Ishikawa (cell line): ENCODE results near the gene HAVCR1.
A peak's percentile ranks its signal among the peaks of the same experiment; 100 is the strongest.

Experiments used
- CEBPB ChIP-seq: IDR thresholded peaks from 2 replicates; pipeline ENCODE4 v1.6.1; 2012
- CREB1 ChIP-seq: IDR thresholded peaks from 2 replicates; pipeline ENCODE4 v1.6.1; 2012; ENCODE audit warnings: low read depth
- EGR1 ChIP-seq: IDR thresholded peaks from 2 replicates; pipeline ENCODE4 v1.6.1; 2012
- EP300 ChIP-seq: IDR thresholded peaks from 2 replicates; pipeline ENCODE4 v1.6.1; 2012; ENCODE audit warnings: borderline replicate concordance
- FOXM1 ChIP-seq: IDR thresholded peaks from 2 replicates; pipeline ENCODE4 v1.6.1; 2012; ENCODE audit warnings: low read depth, borderline replicate concordance
- NFIC ChIP-seq: IDR thresholded peaks from 2 replicates; pipeline ENCODE4 v1.6.1; 2012
- RAD21 ChIP-seq: IDR thresholded peaks from 2 replicates; pipeline ENCODE4 v1.6.1; 2012; ENCODE audit warnings: low read depth
- TAF1 ChIP-seq: IDR thresholded peaks from 2 replicates; pipeline ENCODE4 v1.6.1; 2012; ENCODE audit warnings: low read depth, mild to moderate bottlenecking
- TCF12 ChIP-seq: IDR thresholded peaks from 2 replicates; pipeline ENCODE4 v1.6.1; 2012; ENCODE audit warnings: low read depth
- TEAD4 ChIP-seq: IDR thresholded peaks from 2 replicates; pipeline ENCODE4 v1.6.1; 2012
- YY1 ChIP-seq: IDR thresholded peaks from 2 replicates; pipeline ENCODE4 v1.6.1; 2012; ENCODE audit warnings: low read depth
- ZBTB7A ChIP-seq: IDR thresholded peaks from 2 replicates; pipeline ENCODE4 v1.6.1; 2012; ENCODE audit warnings: low read depth
- TF ChIP-seq, protein P1 (sequence below): IDR thresholded peaks from 2 replicates; pipeline ENCODE4 v1.6.1; 2012
- TF ChIP-seq, protein P2 (sequence below): IDR thresholded peaks from 2 replicates; pipeline ENCODE4 v1.6.1; 2012; ENCODE audit warnings: low read depth, mild to moderate bottlenecking
- TF ChIP-seq, protein P3 (sequence below): IDR thresholded peaks from 2 replicates; pipeline ENCODE4 v1.6.1; 2012

Gene HAVCR1

DNA sequence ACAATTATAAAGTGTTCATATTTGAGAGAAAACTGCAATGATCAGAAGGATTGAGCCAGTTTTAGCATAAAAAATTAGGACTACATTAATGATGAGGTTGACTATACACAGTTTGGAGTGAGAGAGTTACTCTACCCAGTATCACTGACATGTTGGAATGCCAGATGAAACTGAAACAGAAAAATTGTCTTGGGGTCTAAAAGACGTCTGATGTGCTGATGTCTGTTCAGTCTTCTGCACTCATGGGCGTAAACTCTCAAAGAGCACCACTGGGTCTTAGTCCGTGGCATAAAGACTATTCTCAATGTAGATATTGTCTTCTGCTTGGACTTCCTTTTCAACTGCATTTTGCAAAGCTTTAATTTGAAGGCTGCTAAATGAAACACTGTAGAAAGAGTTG, 29.5 kb downstream of the HAVCR1 start:
- TF ChIP-seq CREB1, result no peak
- TF ChIP-seq FOXM1, result no peak
- TF ChIP-seq RAD21, result no peak
- no peak for TF ChIP-seq YY1
- TF ChIP-seq EP300, result no peak
- TF ChIP-seq, protein P1, sequence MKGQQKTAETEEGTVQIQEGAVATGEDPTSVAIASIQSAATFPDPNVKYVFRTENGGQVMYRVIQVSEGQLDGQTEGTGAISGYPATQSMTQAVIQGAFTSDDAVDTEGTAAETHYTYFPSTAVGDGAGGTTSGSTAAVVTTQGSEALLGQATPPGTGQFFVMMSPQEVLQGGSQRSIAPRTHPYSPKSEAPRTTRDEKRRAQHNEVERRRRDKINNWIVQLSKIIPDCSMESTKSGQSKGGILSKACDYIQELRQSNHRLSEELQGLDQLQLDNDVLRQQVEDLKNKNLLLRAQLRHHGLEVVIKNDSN, result no peak
- TF ChIP-seq TEAD4, result no peak
- TF ChIP-seq TCF12, result no peak
- TF ChIP-seq ZBTB7A, result no peak
- no peak for TF ChIP-seq CEBPB
- TF ChIP-seq NFIC, result no peak
- no peak for TF ChIP-seq TAF1
- TF ChIP-seq, protein P2, sequence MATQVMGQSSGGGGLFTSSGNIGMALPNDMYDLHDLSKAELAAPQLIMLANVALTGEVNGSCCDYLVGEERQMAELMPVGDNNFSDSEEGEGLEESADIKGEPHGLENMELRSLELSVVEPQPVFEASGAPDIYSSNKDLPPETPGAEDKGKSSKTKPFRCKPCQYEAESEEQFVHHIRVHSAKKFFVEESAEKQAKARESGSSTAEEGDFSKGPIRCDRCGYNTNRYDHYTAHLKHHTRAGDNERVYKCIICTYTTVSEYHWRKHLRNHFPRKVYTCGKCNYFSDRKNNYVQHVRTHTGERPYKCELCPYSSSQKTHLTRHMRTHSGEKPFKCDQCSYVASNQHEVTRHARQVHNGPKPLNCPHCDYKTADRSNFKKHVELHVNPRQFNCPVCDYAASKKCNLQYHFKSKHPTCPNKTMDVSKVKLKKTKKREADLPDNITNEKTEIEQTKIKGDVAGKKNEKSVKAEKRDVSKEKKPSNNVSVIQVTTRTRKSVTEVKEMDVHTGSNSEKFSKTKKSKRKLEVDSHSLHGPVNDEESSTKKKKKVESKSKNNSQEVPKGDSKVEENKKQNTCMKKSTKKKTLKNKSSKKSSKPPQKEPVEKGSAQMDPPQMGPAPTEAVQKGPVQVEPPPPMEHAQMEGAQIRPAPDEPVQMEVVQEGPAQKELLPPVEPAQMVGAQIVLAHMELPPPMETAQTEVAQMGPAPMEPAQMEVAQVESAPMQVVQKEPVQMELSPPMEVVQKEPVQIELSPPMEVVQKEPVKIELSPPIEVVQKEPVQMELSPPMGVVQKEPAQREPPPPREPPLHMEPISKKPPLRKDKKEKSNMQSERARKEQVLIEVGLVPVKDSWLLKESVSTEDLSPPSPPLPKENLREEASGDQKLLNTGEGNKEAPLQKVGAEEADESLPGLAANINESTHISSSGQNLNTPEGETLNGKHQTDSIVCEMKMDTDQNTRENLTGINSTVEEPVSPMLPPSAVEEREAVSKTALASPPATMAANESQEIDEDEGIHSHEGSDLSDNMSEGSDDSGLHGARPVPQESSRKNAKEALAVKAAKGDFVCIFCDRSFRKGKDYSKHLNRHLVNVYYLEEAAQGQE, result no peak
- TF ChIP-seq EGR1, result no peak
- TF ChIP-seq, protein P3, sequence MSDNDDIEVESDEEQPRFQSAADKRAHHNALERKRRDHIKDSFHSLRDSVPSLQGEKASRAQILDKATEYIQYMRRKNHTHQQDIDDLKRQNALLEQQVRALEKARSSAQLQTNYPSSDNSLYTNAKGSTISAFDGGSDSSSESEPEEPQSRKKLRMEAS, result no peak

DNA sequence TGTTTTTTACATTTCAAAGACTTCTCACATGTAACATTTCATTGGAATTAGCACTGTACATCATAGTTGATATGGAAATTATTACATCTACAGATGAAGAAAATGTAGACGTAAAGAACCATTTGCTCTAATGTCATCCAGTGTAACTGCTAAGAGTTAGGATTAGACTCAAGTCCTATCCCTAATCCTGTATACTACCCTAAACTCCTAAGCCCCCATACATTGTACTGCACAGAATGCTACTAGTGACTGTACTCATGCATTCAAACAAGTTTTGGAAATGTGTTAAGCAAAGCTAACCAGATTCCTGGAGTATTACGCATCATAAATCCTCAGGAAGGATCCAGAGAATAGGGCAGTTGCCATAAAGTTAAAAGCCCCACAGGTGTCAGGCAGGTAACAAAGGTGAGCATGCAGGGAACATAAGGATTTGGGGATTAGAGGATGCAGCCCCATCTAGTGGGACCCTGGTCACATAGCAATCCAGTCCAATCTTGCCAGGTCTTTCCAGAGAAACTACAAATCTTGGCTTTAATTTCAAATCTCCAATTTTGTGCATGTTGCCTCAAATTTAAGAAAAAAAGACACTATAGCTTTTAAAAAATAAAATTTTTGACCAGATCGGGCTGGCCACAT, 32.0 kb downstream of the HAVCR1 start:
- peak; percentile 45 for TF ChIP-seq RAD21
- TF ChIP-seq CREB1, result no peak

DNA sequence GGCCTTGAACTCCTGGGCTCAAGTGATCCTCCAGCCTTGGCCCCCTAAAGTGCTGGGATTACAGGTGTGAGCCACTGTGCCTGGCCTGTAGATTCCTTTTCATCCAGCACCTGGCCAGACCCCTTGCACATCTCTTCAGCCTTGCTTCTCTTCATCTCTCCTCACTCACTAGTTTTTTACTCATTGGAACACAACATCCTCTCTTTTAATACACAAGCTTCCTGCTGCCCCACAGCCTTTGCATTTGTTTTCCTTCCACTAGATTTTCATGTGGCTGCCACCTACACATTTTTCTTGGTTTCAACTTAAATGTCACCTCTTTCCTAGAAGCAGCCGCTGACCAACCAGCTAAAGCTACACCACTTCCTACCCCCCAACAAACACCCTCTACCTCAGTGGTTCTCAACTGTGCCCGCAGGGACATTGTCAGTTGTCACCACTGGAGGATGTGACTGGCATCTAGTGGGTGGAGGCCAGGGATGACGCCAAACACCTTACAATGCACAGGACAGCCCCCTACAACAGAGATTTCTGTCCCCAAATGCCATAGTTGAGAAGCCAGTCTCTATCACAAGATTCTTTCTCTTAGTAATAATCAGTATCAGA, 33.7 kb downstream of the HAVCR1 start:
- TF ChIP-seq TCF12 (no peak), RAD21 (no peak)

DNA sequence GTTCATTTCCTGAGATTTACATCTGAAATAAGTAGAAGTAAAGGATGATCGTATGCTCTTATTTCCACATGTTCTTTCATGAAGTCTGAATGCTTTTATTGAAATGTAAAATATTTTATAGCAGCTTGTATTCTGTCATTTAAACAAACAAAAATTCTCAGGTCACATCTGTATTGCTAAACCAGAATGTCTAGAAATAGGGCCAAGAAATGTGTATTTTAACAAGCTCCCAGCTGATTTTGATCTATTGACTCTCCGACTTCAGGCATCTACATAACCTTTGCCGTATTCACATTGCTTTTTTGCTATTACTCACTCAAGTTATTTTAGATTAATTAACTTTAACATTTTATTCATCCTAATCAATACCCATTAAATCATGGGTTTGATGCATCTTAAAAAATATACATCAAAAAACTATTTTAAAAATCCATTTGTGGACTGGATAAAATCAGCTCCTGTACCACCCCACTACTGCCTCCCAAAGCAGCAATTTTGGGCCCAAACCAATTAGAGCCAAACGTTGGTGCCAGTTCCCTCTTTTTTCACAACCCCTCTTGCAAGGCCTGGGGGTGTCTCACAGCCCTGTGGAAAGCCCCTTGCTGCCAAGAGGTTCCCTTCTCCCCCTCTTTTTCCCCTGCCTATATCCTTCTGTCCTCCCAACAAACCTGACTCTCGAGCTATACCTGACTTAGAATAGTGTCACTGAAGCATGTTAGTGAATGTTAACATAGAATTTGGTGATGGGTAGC, 34.5 kb downstream of the HAVCR1 start:
- TF ChIP-seq, protein P3, result no peak
- TF ChIP-seq TAF1 (no peak), TEAD4 (no peak), EP300 (no peak), CREB1 (no peak), RAD21 (no peak), EGR1 (no peak)
- TF ChIP-seq, protein P1, result no peak

DNA sequence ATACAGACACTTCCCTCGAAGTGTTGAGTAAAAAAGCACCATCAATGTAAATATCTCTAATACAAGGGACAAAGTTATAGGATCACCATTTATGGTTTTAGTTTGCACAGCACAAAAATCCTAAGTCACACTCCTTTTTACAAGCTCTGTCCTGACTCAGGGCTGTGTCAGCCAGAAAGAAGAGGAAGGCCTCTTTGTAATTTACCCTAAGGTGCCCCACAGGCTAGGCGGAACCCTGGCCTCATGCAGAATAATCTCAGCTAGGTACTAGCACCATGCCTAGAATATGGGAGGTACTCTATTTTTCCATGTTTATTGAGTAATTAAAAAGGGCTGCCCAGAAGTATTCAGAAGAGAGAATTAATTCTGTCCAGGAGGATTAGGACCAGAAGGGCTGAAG, 36.9 kb downstream of the HAVCR1 start:
- TF ChIP-seq TEAD4 (no peak), CREB1 (no peak), ZBTB7A (no peak), TCF12 (no peak), FOXM1 (no peak), TAF1 (no peak), CEBPB (no peak), EP300 (no peak), NFIC (no peak)
- TF ChIP-seq, protein P2, result no peak
- TF ChIP-seq, protein P1, result no peak
